ENCODE results near the gene PRDM8.

Gene PRDM8

DNA sequence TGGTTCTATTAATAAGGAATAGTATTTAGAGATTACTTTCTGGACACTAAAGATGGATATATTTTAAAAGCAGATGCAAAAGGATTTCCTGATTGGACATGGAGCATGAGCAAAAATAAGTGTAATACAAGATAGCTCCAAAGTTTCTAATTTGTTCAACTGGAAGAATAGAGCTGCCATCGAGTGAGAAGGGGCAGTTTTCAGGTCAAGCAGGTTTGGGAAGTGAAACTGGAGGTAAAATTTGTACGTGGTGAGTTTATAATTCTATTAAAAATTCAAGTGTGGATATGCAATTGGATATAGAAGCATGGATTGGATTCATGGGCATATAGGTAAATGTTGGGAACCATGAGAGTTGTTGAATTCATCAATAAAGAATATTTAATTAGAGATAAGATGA is 31.8 kb downstream of the PRDM8 start:
- Histone ChIP-seq H3K27me3 (ENCODE audit: insufficient read depth, poor library complexity, severe bottlenecking) (no peaks in the 10 kb centered on the region), H3K36me3 (ENCODE audit: low read depth) (no peaks in the 10 kb centered on the region), H3K9me3 (ENCODE audit: severe bottlenecking) (no peaks in the 10 kb centered on the region), H3K4me3 (ENCODE audit: severe bottlenecking) (no peak overlapping the region), H3K4me1 (ENCODE audit: insufficient read depth, poor library complexity, severe bottlenecking) (peaks cover 12% of the 10 kb centered on the region), H3K27ac (ENCODE audit: poor library complexity, severe bottlenecking) (no peak overlapping the region)
- no peak for ATAC-seq (ENCODE audit: low read depth)
- DNase-seq (ENCODE audit: low spot score) = no peak
- TF ChIP-seq, protein P1, sequence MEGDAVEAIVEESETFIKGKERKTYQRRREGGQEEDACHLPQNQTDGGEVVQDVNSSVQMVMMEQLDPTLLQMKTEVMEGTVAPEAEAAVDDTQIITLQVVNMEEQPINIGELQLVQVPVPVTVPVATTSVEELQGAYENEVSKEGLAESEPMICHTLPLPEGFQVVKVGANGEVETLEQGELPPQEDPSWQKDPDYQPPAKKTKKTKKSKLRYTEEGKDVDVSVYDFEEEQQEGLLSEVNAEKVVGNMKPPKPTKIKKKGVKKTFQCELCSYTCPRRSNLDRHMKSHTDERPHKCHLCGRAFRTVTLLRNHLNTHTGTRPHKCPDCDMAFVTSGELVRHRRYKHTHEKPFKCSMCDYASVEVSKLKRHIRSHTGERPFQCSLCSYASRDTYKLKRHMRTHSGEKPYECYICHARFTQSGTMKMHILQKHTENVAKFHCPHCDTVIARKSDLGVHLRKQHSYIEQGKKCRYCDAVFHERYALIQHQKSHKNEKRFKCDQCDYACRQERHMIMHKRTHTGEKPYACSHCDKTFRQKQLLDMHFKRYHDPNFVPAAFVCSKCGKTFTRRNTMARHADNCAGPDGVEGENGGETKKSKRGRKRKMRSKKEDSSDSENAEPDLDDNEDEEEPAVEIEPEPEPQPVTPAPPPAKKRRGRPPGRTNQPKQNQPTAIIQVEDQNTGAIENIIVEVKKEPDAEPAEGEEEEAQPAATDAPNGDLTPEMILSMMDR (IDR thresholded peaks at IDR 0.05; ENCODE audit: poor library complexity, severe bottlenecking) = no peak

DNA sequence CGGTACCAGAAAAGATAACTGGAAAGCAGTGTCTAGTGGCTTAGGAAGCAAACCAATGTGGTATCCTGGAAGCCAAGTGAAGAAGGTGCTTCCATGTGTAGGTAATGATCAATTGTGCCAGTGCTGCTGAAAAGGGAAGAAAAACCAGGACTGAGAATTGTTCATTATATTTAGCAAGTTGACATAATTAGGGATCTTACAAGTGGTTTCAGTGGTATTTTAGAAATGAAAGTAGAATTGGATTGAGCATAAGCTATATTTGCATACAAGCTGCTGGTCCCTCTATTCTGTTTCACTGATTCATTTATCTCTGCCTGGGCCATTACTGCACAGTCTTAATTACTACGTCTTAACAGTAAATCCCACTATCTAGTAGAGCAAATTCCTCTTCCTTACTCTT is 32.3 kb downstream of the PRDM8 start:
- DNase-seq (ENCODE audit: low spot score) = no peak
- H3K36me3 ChIP-seq (ENCODE audit: low read depth) = no peaks in the 10 kb centered on the region
- no peaks in the 10 kb centered on the region for H3K9me3 ChIP-seq (ENCODE audit: severe bottlenecking)
- H3K4me1 ChIP-seq (ENCODE audit: insufficient read depth, poor library complexity, severe bottlenecking) = peaks cover 17% of the 10 kb centered on the region
- TF ChIP-seq, protein P1 (IDR thresholded peaks at IDR 0.05; ENCODE audit: poor library complexity, severe bottlenecking) = no peak
- no peak overlapping the region for H3K27ac ChIP-seq (ENCODE audit: poor library complexity, severe bottlenecking)
- no peak for ATAC-seq (ENCODE audit: low read depth)
- H3K27me3 ChIP-seq (ENCODE audit: insufficient read depth, poor library complexity, severe bottlenecking) = no peaks in the 10 kb centered on the region
- no peak overlapping the region for H3K4me3 ChIP-seq (ENCODE audit: severe bottlenecking)

DNA sequence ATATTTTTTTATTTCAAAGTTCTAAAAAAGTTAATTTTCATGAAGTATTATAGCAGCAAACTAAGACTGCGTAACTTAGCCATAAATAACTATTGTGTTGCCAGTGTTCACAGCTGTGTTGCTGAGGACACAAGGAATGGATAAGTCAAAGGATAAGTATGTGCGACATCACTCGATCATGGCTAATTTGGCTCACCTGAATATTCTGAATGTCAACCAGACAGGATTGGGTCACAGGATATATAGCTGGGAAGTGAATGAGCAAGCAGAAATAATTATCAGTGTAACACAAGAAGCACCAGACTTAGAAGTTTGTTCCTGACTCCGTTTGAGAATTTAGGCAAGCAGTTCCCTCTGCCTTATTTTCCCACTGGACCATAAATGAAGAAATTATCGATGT is 33.9 kb downstream of the PRDM8 start:
- Histone ChIP-seq H3K27ac (ENCODE audit: poor library complexity, severe bottlenecking) (no peak overlapping the region), H3K36me3 (ENCODE audit: low read depth) (no peaks in the 10 kb centered on the region), H3K4me3 (ENCODE audit: severe bottlenecking) (no peak overlapping the region), H3K9me3 (ENCODE audit: severe bottlenecking) (no peaks in the 10 kb centered on the region), H3K4me1 (ENCODE audit: insufficient read depth, poor library complexity, severe bottlenecking) (peaks cover 31% of the 10 kb centered on the region), H3K27me3 (ENCODE audit: insufficient read depth, poor library complexity, severe bottlenecking) (no peaks in the 10 kb centered on the region)
- DNase-seq (ENCODE audit: low spot score) = no peak
- ATAC-seq (ENCODE audit: low read depth) = peak; percentile 54; the same call in 1 of the 3 replicates
- TF ChIP-seq, protein P1 (IDR thresholded peaks at IDR 0.05; ENCODE audit: poor library complexity, severe bottlenecking) = no peak

DNA sequence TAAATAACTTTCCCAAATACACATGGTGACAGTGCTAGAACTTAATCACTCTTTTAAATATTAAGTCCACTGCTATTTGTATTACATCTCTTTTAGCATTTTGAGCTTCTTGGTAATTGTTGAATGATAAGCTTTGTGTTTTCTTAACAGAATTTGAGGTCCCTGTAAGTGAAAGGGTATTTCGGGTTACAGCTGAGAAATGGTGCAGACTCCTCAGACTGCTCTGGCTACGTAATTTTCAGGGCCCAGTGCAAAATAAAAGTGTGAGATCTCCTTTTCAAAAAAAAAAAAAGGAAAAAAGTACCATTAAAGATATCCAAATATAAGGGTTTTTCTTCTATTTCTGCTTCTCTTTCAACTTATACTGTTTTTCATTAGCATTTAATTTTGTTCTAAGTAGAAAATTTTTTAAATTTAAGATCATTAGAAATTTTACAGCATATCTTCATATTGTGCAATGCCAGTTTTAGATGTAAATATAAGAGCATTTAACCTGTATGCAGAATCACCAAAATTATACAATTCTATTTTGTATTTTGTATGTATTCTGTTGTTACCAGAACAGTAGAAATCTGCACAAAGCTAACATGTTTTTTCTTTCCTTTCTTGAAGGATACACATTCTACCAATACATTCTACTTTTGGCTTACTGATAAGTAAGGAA is 35.5 kb downstream of the PRDM8 start:
- DNase-seq (ENCODE audit: low spot score) (no peak), ATAC-seq (ENCODE audit: low read depth) (no peak)
- Histone ChIP-seq H3K27me3 (ENCODE audit: insufficient read depth, poor library complexity, severe bottlenecking) (no peaks in the 10 kb centered on the region), H3K27ac (ENCODE audit: poor library complexity, severe bottlenecking) (no peak overlapping the region), H3K4me3 (ENCODE audit: severe bottlenecking) (no peak overlapping the region), H3K9me3 (ENCODE audit: severe bottlenecking) (no peaks in the 10 kb centered on the region), H3K4me1 (ENCODE audit: insufficient read depth, poor library complexity, severe bottlenecking) (peaks cover 40% of the 10 kb centered on the region), H3K36me3 (ENCODE audit: low read depth) (no peaks in the 10 kb centered on the region)
- TF ChIP-seq, protein P1 (IDR thresholded peaks at IDR 0.05; ENCODE audit: poor library complexity, severe bottlenecking) = no peak

DNA sequence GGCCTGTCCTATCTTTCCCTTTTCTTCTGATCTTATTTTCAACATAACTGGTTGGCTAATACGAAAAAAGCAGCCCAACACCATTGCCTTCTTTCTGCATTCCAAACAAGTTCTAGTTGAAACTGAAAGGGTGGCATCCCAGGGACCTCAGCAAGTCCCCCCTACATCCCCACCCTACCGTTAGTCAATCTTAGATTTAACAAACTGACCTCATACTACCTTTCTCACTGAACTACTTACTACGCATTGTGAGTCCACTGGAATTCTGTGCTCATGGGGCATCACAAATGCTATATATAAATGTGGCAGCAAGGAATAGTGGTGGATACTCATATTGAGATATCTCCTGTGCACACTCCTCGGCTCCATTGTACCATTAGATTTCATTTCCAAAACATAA is 36.1 kb downstream of the PRDM8 start:
- DNase-seq (ENCODE audit: low spot score) (no peak), ATAC-seq (ENCODE audit: low read depth) (no peak)
- no peaks in the 10 kb centered on the region for H3K27me3 ChIP-seq (ENCODE audit: insufficient read depth, poor library complexity, severe bottlenecking)
- no peak overlapping the region for H3K27ac ChIP-seq (ENCODE audit: poor library complexity, severe bottlenecking)
- H3K9me3 ChIP-seq (ENCODE audit: severe bottlenecking) = no peaks in the 10 kb centered on the region
- H3K4me3 ChIP-seq (ENCODE audit: severe bottlenecking) = no peak overlapping the region
- TF ChIP-seq, protein P1 (IDR thresholded peaks at IDR 0.05; ENCODE audit: poor library complexity, severe bottlenecking) = no peak
- H3K36me3 ChIP-seq (ENCODE audit: low read depth) = no peaks in the 10 kb centered on the region
- peaks cover 45% of the 10 kb centered on the region for H3K4me1 ChIP-seq (ENCODE audit: insufficient read depth, poor library complexity, severe bottlenecking)
